Astrocyte of the cerebellum (primary cell): ENCODE data around the gene LYST.
A peak's percentile ranks its signal among the peaks of the same experiment; 100 is the strongest.

Source experiments
- DNase-seq: peaks from one replicate; pipeline ENCODE4 v3.0.0-alpha.2; 2011; ENCODE audit warnings: low read depth
- H3K4me3 ChIP-seq: 2 replicates; pipeline ENCODE4 v1.5.1; 2011; ENCODE audit warnings: mild to moderate bottlenecking, low read depth, low read length, moderate library complexity
- CTCF ChIP-seq: IDR thresholded peaks from 2 replicates; pipeline ENCODE4 v1.5.1; 2012; ENCODE audit warnings: low read length, low read depth, moderate library complexity, mild to moderate bottlenecking; ENCODE audit errors: missing control alignments
- in situ Hi-C: cut with HindIII; loops from 2 replicates; pipeline ENCODE4 v1.10.0; 2017; ENCODE audit warnings: low sequenced_read_pairs

The LYST gene

GRCh38 chr1:235867903-235868469 lies 1.3 kb upstream of the LYST start:
- in situ Hi-C loops = loop anchor here (5.0 kb wide), 1 partner anchor 104 kb away; no protein-coding TSS in a partner anchor
- H3K4me3 ChIP-seq = no peak overlapping the region
- TF ChIP-seq CTCF = no peak
- no peak for DNase-seq

GRCh38 chr1:235866913-235867845 lies 473 bp upstream of the LYST start:
- H3K4me3 ChIP-seq = peak overlapping the region; percentile 82
- peak; percentile 81 for DNase-seq
- in situ Hi-C loops = loop anchor here (5.0 kb wide), 1 partner anchor 105 kb away; no protein-coding TSS in a partner anchor
- TF ChIP-seq CTCF = no peak

GRCh38 chr1:235865565-235866204 lies 1.0 kb downstream of the LYST start:
- TF ChIP-seq CTCF = no peak
- no peak for DNase-seq
- H3K4me3 ChIP-seq = peak overlapping the region; percentile 82
- in situ Hi-C loops = loop anchor here (5.0 kb wide), 1 partner anchor 107 kb away; no protein-coding TSS in a partner anchor

- no peak for TF ChIP-seq CTCF
- no peak for DNase-seq
- no peak overlapping the region for H3K4me3 ChIP-seq
- in situ Hi-C loops = loop anchor here (5.0 kb wide), 1 partner anchor 107 kb away; no protein-coding TSS in a partner anchor
Observed at GRCh38 chr1:235864931-235865525, 1.7 kb downstream of the LYST start.

GRCh38 chr1:235864469-235864868 lies 2.2 kb downstream of the LYST start:
- no peak for DNase-seq
- in situ Hi-C loops = no loop called here
- no peak overlapping the region for H3K4me3 ChIP-seq
- no peak for TF ChIP-seq CTCF

- no peak for DNase-seq
- TF ChIP-seq CTCF = no peak
- H3K4me3 ChIP-seq = no peak overlapping the region
- in situ Hi-C loops = no loop called here
Observed at GRCh38 chr1:235863699-235864093, 3.0 kb downstream of the LYST start.
